ENCODE measurements around the gene KRT73.

Gene KRT73

DNA sequence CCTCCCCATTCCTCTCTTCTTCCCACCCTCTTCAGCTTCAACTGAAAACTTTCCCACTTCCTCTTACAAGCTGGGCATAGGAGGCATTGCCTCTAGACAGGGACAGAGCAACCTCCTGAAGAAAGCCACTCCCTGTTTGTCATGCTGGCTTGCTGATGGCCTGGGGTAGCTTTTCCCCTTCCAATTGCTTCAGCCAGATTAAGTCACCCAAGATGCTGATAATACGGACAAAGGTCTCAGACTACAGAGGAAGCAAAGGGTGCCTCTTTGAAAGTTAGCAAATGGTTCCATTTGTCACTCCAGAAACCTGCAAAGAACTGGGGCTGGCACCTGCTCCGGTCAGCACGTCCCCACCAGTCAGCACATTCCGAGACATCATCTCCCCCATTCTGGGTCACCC lies 27.6 kb upstream of the KRT73 start:
- DNase-seq (ENCODE audit: low spot score) (no peak), FAIRE-seq (no peak)

DNA sequence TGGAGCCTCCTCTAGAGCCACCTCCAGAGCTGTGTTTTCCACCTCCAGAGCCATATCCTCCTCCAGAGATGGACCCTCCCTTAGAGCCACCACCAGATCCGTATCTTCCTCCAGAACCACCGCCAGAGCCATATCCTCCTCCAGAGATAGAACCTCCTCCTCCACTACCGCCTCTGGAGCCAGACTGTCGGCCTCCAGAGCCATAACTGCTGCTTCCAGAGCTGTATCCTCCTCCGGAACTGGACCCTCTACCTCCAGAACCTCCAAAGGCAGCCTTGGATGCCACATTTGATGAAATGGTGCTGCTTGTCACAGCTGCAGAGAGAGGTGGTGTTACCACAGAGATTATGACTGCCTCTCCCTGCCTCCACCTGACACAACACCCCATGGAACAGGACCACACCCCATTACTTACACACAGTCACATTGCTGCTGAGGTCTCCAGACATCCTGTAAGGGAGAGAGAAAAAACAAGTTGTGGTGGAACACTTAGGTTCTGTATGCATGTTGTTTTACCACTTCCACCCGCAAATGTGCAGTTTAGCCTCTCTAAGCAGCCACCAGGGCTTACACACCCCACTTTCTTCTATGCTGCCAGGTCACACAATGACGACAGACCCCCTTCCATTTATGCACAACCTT lies 26.9 kb upstream of the KRT73 start:
- FAIRE-seq (no peak), DNase-seq (ENCODE audit: low spot score) (no peak)

DNA sequence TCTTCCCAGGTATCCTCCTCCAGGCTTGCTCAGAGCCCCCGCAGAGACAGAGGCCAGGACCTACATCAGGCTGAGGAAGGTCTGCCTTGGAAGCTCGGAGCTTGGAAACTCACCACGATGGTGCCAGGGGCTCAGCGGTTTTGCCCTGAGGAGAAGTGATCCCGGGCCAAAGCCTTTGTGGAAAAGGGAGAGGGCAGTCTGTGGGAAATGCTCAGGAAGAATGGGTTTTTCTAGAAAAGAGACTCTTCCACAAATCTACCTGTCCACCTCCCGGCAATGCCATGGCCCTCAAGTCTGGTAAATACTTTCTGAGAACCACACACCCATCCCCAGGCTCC lies 25.7 kb upstream of the KRT73 start:
- no peak for DNase-seq (ENCODE audit: low spot score)
- no peak for FAIRE-seq

DNA sequence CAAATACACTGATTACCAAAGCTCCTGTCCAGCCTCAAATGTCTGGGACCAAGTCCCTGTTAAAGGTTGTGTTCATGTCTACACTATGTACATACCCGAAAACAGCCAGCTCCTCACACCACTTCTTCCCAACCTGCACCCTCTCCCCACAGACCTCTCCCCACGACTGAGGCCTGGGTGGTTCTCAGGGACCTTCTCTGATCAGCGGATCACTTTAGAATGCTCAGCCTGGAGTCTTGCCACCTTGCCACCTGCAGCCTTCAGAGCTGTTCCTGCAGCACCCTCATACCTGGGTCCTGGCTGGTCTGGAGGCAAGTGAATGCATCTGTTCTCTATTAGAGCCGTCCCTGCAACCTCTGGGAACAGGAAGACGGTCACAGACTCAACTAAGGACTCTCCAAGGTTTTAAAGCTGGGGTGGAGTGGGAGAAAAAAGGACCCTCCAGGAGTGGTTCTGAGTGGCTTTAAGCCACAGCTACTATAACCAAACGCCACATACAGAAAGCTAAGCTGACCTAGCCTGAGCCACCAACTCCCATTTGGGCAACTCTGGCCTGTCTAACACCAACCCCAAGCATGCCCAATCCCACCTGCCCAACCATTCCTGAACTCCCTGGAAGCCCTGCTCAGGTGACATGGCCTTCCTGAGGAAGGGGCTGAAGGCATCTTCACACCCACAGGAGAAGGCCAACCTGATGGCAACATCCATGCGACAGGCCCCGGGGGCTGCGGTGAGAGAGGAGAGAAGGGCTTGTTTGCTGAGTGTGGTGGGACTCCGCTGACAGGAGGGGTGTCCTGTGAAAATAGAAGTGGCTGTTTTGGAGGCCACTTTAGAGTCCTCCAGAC lies 25.1 kb upstream of the KRT73 start:
- DNase-seq (ENCODE audit: low spot score): no peak
- FAIRE-seq: no peak

DNA sequence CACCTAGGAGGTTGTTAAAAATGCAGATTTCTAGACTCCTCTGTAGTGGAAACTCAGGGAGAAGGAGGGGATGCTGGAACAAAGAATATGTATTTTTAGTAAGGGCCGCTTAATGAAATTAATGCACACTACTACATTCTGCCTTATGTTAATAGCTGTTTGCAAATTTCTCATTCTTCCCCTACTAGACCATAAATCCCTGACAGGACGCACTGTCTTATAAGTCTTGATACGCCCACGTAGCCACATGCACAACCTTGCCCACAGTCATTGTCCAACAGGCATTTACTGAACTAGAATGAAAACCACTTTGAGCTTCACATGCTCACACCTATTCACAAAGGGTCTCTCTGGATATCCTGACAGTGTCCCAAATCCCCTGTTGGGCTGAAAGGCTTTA lies 23.1 kb upstream of the KRT73 start:
- FAIRE-seq: no peak

DNA sequence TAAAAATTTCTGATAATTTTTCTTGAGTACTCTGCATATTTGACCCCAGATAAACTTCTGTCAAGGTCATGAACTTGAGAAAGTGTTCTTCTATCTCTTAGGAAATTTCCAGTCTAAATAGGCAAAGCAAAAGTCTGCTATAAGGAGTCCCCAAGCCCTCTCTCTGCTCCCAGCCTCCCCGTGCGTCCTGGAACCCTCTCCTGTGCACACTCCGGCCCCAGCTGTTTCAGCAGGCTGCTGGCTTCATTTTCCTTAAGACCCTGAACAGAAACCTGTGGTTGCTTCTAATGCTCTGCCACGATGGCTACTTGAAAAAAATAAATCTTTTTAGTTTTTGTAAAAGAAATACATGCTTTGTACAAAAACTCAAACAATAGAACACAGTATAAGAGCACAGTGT lies 18.9 kb upstream of the KRT73 start:
- FAIRE-seq: no peak

More for the DNA sequence above, 23.1 kb upstream of the KRT73 start:
- DNase-seq (ENCODE audit: low spot score): no peak

DNA sequence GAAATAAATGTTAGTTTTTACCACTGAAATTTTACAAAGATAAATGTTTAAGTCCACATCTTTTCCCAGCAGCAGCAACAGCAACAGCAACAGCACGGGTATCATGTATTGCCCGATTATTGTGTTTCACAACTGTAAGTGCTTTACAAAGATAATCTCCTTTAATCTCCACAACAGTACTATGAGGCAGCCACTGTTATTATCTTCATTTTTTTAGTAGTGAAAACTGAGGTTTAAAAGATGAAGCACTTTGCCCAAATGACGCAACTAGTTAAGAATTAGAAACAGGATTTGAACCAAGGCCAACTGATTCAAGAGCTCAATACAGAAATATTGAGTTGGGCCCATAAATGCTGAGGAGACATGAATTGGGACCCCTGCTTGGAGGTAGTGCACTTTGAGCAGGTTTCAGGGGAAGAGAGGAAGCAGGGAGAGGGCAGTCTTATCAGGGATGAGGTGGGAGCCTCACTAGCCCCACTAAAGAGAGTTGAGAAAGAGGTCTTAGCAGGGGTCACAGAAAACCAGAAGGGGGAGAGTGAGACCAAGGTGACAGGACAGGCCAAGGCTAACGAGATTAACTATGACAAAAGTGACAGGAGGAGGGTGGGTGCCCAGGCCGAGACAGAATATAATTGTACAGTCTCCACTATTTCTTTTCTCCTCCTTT lies 18.4 kb upstream of the KRT73 start:
- FAIRE-seq: no peak
- DNase-seq (ENCODE audit: low spot score): no peak

More for the DNA sequence above, 18.9 kb upstream of the KRT73 start:
- no peak for DNase-seq (ENCODE audit: low spot score)

DNA sequence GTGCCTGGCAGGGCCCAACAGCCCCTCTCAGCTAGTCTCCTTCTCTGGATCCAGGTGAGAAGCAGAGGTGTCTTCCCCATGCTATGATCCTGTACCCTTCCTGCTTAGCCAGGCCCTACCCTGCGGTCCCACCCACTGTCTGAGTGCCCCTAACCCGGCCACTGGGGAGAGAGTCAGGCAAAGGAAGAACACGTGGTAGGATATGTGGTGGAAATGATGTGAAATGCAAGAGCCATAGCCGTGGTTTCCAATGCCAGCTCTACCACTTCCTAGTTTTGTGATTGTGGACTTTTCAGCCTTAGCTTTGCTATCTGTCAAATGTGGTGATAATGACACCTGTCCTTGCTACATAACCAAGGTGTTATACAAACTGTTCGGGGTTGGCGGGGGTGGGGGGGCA lies 17.8 kb upstream of the KRT73 start:
- DNase-seq (ENCODE audit: low spot score) (no peak), FAIRE-seq (no peak)

DNA sequence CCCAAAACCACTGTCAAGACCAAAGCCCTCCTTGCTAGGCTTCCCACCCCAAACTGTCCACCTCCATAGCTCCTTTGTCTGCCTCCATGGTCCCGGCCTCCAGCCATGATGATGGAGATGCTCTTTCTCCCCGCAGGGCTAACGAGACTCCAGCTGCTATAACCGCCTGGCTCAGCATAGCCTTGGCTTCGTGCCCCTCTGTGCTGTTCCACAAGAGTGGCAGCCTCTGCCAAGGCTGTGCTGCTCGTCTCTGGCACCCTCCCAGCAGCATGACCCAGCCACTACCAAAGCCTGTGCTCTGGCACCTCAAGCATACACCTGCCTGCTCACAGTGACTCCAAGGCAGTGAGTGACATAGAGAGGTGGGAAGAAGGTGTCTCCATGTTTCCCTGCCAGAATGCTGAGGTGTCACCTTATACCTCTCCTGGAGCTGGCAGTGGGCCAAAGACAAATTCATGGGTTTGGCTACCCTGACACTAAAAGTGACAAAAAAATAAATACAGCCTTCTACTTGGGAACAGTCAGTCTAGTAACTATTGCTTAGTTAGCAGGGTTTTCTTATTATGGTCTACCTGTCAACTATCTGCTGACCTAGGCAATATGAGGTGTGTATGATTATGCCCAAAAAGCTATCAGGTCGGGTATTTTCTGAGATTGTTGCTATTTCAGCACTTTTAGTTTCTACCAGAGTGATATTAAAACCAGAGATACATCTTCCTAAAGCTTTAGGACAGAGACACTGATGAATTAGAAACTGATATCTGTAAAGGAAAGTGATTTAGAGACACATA lies 16.1 kb upstream of the KRT73 start:
- FAIRE-seq (no peak), DNase-seq (ENCODE audit: low spot score) (no peak)

DNA sequence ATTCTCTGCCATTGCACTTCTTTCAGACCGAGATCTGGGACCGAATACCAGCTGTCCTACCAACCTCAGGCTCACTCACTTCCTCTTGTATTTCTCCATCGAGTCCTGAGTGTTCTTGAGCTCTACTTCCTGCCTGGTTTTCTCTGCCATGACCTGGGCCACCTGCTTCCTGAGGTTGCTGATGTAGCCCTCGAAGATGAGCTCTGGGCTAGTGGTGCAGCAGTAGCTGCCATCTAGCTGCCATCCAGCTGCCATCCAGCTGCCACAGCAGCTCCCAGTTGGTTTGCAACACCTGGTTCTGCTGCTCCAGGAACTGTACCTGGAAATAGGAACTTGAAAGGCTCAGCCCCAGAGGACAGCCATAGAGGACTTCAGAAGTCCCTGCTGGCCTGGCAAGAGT lies 15.0 kb upstream of the KRT73 start:
- no peak for DNase-seq (ENCODE audit: low spot score)

DNA sequence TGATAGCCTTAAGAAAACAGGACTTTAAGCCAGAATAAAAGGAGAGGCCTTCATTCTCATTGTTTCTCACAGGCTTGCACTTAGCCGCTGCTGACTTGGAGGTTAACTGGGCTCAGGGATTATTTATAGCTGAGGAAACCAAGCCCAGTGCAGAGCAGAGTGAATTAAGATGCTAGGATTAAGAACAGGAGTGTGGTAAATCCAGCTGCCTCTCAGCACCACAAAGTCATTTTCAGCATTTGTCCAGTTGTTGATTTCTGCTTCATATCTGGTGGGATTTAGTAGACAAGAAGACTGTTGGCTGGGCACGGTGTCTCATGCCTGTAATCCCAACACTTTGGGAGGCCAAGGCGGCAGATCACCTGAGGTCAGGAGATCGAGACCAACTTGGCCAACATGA lies 14.3 kb upstream of the KRT73 start:
- FAIRE-seq: no peak
- no peak for DNase-seq (ENCODE audit: low spot score)

More for the DNA sequence above, 15.0 kb upstream of the KRT73 start:
- no peak for FAIRE-seq

DNA sequence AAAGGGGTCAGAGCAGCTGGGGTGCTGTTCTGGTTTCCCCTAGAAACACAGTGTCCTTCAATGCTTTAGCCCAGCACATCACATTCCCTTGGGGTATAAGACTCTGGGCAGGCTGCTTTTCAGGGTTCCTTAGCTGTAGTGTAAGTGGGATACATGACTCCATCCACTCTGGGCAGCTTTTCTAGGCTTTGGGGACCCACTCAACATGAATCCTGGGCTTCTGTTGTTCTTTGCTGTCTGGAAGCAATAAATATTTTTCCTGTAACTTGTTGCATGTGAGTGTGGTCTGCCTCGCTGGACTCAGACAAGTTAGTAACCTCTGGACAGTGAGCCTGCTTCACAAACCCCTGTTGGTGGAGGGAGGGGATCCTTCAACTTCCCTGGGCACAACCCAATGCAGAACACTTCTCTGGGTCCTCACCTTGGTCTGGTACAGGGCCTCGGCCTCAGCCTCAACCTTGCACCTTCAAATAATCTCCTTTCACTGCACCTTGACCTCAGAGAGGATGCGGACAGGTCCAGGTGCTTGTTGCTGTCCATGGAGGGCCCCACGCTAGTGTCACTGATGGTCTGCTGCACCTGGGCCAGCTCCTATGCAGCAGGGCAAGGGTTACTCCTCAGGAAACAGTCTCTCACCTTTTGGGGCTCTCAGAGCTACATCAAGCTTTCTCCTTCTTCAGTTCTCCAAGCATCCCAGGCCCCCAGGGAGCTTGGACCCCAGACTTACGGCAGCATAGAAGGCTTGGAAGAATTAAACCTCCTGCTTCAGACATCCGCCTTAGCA lies 13.5 kb upstream of the KRT73 start:
- DNase-seq (ENCODE audit: low spot score): no peak

DNA sequence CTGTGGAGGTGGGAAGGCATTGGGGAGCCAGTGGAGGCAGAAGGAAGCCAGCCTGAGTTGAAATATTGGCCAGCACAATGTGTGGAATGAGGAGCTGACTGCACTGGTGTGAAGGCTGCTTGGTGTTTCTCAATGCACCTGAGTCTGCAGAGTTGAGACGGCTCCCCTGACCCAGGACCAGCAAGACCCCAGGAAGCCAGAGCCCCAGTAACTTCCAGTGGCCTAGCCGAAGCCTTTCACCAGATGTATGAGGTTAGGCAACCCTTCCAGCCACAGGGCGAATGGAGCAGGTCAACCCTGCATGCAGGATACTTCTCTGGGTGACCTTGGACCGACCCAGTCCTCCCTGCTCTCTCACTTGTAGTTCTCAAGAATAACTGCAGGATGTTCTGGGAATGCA lies 12.9 kb upstream of the KRT73 start:
- no peak for FAIRE-seq
- no peak for DNase-seq (ENCODE audit: low spot score)

More for the DNA sequence above, 13.5 kb upstream of the KRT73 start:
- no peak for FAIRE-seq

DNA sequence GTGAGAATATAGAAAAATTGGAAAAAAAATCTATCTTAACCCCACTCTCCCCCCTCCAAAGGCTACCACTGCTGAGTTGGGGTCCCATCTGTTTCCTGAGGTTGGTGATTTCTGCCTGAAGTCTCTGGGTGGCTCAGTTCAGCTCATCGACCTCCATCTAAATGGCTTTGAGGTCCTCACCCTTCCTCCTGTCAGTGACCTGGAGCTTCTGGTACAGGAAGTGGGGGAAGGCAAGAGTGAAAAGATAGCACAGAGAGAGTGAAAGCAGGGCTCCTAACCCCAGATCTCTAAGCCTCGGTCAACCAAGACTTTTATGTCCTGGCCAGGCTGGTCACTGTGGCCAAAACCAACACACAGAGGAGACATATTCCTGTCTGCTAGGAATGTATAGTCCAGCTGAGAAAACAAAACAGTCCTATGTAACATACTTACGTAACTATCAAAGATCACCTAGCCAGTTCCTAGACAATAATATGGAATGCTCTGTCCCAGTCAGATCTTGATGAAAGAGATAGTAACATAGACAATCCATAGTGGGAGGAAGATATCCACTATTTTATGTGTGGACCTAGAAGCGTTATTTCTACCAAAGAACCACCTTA lies 12.3 kb upstream of the KRT73 start:
- FAIRE-seq (no peak), DNase-seq (ENCODE audit: low spot score) (no peak)

DNA sequence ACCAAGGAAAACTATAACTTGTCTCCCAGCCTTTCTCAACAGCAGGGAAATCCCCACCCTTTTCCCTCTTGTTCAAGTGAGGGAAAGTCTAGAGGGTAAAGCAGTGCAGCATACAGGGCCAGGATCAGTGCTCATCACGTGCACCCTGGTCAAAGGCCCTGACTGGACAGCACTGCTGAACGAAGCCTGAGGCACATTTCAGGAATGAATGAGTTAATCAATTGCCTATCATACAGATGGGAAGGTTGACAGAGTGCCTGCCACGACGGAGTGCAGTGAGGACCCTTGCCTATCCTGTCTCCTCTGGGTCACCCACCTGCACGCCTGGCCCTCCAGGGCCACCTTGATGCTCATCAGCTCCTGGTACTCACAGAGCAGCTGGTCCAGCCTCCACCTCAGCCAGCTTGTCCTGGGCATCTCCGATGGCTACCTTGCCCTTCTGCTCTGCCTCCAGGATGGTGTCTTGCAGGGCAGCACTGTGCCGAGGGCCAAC lies 11.7 kb upstream of the KRT73 start:
- DNase-seq (ENCODE audit: low spot score) (no peak), FAIRE-seq (no peak)

DNA sequence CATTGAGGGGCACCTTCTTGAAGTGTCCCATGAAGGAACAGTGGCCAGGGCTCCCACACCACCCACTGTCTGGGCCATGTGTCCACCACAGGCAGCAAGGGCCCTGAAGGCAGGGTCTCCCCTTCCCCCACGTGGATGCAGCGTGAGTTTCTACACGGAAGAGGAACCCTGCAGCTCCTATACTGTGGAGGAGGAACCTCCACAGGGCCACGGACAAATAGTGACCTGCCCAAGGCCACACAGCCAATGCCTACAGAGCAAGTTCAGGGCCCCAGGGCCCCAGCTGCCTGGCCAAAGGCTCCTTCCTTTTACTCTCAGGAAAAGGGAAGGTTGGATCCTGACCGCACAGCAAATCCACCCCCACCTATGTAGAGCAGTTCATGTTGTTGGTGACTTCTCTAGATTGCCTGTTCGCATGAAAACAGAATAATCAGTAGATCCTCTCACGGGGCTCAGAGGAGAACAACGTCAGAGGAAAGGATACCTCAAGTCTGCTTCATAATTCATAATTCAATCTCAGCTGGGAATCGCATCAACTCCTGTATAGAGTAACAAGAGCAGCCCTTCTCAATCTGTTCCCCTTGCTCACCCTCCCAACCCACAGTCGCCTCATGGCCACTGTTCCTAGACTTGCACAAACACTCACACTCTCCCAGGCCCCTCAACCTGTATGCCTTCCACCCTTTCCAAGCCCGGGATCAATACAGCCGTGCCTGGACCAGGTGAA lies 11.1 kb upstream of the KRT73 start:
- DNase-seq (ENCODE audit: low spot score) (no peak), FAIRE-seq (no peak)

DNA sequence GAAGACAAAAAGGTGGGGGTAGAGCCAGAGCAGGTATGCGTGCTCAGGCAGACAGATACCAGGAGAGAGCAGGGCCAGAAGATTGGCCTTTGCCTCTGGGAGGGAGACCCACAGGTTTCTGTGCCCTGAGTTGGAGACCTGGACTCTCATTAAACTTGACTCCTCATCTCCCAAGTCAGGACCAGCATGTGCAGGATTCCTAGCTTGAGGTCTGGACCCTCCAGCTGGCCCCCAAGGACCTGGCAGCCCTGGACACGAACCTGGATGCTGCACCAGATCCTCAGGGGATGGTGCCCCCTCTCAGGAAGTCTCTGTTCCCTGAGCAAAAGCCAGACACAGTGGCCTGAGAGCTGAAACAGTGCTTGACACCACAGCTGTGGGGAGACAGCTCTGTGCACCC lies 10.5 kb upstream of the KRT73 start:
- no peak for FAIRE-seq

DNA sequence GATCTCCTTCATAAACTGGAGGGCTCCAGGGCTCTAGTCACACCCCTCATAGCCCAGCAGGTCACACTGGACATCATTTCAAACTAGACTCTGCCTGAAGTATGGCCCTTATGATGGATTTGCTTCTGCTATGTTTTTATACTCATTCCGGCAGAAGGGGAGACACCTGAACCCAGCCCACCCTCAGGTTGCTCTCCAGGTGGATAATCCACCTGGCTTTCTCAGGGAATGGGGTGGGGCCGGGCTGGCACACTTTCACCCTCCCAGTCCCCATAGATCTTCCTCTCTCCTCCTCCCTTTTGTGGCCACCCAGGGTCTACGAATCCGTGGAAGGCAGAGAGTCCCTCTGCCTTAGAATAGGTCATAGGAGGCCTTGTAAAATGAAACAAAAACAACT lies 9.8 kb upstream of the KRT73 start:
- no peak for DNase-seq (ENCODE audit: low spot score)
- FAIRE-seq: no peak

More for the DNA sequence above, 10.5 kb upstream of the KRT73 start:
- DNase-seq (ENCODE audit: low spot score): no peak

DNA sequence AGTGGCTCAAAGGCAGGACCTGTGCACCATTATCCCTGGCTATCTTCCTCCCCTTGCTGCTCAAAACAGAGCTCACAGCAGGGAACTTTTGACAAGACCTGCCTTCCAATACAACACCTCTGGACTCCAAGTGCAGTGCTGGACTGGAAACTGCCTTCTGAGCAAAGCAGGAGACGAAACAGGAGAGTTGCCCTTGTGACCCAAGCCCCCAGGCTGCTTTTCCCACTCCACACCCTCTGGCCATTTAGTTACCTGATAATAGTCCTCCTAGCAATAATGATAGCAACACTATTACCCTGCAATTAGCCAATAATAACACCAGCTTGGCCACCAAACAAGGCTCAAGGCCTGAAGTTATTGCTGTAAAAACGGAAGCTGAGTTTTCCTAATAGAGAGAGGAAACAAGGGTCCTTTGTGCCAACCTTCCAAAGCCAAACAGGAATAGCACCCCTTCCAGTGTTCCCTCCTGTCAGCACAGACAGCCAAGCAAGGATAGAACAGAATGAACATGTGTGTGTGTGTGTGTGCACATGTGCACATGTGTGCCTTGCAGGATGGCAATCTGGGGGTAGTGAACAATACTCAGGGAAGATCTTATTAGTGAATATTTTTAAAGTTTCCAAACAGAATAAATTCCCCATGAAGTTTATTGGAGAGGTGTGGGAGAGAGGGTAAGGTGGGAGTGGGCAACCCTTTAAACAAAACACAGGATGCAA lies 9.2 kb upstream of the KRT73 start:
- no peak for DNase-seq (ENCODE audit: low spot score)
- FAIRE-seq: no peak

All from RCC 7860 (cell line).